ENCODE results near the gene IL5RA. TPM values are rescaled to one million over a fixed set of nuclear protein-coding genes. Genes with fewer than 3 reads are reported as not detected.
A peak's percentile ranks its signal among the peaks of the same experiment; 100 is the strongest.

IL5RA gene
- polyA plus RNA-seq, 1 of the 3 experiments (the other 2 are of a cell fraction), result not detected

DNA sequence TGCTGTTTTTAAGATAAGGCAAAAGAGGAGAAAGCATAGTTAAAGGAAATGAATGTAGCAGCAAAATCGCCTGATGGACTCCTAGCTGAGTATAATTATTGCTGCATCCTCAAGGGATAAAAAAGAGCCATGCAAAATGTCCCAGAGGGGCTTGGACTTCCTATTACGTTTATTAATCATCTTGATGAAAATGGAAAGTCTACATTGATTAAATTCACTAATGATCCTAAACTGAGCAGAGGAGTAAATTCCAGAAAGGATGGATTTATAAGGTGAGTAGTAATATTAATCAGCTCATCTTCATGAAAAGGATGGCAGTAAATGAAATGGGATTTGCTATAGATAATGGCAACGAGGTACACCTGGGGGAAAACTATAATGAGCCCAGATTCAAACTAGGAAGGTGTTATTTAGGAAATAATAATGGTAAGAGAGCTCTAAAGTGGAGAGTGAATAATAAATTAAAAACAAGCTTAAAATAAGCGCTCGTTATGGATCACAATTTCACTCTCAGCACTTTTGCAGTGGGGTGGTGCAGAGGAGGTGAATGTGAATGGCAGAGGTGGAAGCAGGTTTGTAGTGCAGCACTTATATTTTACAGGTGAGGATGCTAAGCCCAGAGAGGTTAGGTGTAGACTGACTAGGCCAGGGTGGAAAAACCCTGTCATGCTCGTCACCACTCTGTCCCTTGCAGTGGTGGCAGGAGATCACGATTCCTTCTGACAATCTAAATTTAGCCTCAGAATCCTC lies 22.3 kb downstream of the IL5RA start:
- Histone ChIP-seq H3K79me2 (ENCODE audit: insufficient read depth) (no peaks in the 10 kb centered on the region), H3K9me3 (no peaks in the 10 kb centered on the region), H3K27ac (ENCODE audit: low read depth in 2 of 2, low read length in 1 of 2) (no peak overlapping the region), H2AFZ (ENCODE audit: low read depth) (no peak overlapping the region), H3K4me2 (no peak overlapping the region), H3K9ac (no peak overlapping the region), H4K20me1 (ENCODE audit: insufficient read depth) (no peaks in the 10 kb centered on the region), H3K4me1 (ENCODE audit: control insufficient read depth in 1 of 2, insufficient read depth in 2 of 2, low read depth in 1 of 2, low read length in 1 of 2) (peaks cover 0 to 3% of the 10 kb centered on the region in 2 experiments; a peak in 1 of 4 replicates), H3K36me3 (replicated peaks in 1 of 2; ENCODE audit: control insufficient read depth in 1 of 2, insufficient read depth in 2 of 2, low read length in 1 of 2) (no peaks in the 10 kb centered on the region), H3K4me3 (ENCODE audit: low read depth in 2 of 2, low read length in 1 of 2) (no peak overlapping the region), H3K27me3 (ENCODE audit: insufficient read depth) (no peaks in the 10 kb centered on the region), H3F3A (replicated peaks; ENCODE audit: insufficient read depth) (no peaks in the 10 kb centered on the region), H3K9me2 (no peaks in the 10 kb centered on the region)
- POLR2A ChIA-PET, result no interaction called here
- WGBS (ENCODE audit: low lambda C conversion rate), result 38% methylated on average over 7 of the region's 7 CpGs
- no peak for DNase-seq
- no peak for TF ChIP-seq ELF1 (IDR thresholded peaks at IDR 0.05)
- TF ChIP-seq RAD21 (IDR thresholded peaks at IDR 0.05; ENCODE audit: low read length), result no peak
- no peak for TF ChIP-seq NRF1 (IDR thresholded peaks at IDR 0.05; ENCODE audit: low read depth, low read length)
- no peak for TF ChIP-seq FOXJ3 (CRISPR knock-in tag; IDR thresholded peaks at IDR 0.05)
- TF ChIP-seq, protein P1, sequence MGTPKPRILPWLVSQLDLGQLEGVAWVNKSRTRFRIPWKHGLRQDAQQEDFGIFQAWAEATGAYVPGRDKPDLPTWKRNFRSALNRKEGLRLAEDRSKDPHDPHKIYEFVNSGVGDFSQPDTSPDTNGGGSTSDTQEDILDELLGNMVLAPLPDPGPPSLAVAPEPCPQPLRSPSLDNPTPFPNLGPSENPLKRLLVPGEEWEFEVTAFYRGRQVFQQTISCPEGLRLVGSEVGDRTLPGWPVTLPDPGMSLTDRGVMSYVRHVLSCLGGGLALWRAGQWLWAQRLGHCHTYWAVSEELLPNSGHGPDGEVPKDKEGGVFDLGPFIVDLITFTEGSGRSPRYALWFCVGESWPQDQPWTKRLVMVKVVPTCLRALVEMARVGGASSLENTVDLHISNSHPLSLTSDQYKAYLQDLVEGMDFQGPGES (IDR thresholded peaks at IDR 0.05; ENCODE audit: low read depth, low read length), result no peak
- CTCF ChIA-PET, result interaction anchor here (0.7 kb wide), 1 partner anchor 13 kb away, joined by 3 read pairs; no protein-coding TSS in a partner anchor

DNA sequence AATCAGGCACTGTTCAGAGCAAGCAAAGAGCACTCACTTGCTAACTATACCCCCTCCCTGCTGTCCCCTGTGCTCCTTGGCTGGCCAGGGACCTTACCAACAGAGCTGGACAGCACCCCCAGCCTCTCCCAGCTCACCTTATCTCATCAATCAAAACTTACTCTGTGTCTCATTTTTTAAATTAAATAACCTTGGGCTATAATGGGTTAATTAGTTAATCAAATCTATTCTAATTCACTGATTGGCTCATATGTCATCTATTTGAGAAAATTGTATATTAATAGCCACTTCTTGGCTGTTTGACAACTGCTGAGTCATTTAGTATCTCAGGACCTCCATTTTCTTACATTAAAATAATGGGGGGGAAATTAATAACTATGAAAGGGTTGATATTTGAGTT lies 22.9 kb downstream of the IL5RA start:
- Histone ChIP-seq H3K79me2 (ENCODE audit: insufficient read depth) (no peaks in the 10 kb centered on the region), H3K9ac (no peak overlapping the region), H3K9me3 (no peaks in the 10 kb centered on the region), H4K20me1 (ENCODE audit: insufficient read depth) (no peaks in the 10 kb centered on the region), H3K4me2 (no peak overlapping the region), H3K4me1 (ENCODE audit: control insufficient read depth in 1 of 2, insufficient read depth in 2 of 2, low read depth in 1 of 2, low read length in 1 of 2) (peaks cover 0 to 3% of the 10 kb centered on the region in 2 experiments; a peak in 1 of 4 replicates), H3K9me2 (no peaks in the 10 kb centered on the region), H2AFZ (ENCODE audit: low read depth) (no peak overlapping the region), H3K27me3 (ENCODE audit: insufficient read depth) (no peaks in the 10 kb centered on the region), H3F3A (replicated peaks; ENCODE audit: insufficient read depth) (no peaks in the 10 kb centered on the region), H3K4me3 (ENCODE audit: low read depth in 2 of 2, low read length in 1 of 2) (no peak overlapping the region), H3K36me3 (replicated peaks in 1 of 2; ENCODE audit: control insufficient read depth in 1 of 2, insufficient read depth in 2 of 2, low read length in 1 of 2) (no peaks in the 10 kb centered on the region), H3K27ac (ENCODE audit: low read depth in 2 of 2, low read length in 1 of 2) (no peak overlapping the region)
- CTCF ChIA-PET, result interaction anchor here (0.7 kb wide), 1 partner anchor 13 kb away, joined by 3 read pairs; no protein-coding TSS in a partner anchor
- TF ChIP-seq, protein P2, sequence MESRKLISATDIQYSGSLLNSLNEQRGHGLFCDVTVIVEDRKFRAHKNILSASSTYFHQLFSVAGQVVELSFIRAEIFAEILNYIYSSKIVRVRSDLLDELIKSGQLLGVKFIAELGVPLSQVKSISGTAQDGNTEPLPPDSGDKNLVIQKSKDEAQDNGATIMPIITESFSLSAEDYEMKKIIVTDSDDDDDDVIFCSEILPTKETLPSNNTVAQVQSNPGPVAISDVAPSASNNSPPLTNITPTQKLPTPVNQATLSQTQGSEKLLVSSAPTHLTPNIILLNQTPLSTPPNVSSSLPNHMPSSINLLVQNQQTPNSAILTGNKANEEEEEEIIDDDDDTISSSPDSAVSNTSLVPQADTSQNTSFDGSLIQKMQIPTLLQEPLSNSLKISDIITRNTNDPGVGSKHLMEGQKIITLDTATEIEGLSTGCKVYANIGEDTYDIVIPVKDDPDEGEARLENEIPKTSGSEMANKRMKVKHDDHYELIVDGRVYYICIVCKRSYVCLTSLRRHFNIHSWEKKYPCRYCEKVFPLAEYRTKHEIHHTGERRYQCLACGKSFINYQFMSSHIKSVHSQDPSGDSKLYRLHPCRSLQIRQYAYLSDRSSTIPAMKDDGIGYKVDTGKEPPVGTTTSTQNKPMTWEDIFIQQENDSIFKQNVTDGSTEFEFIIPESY (IDR thresholded peaks at IDR 0.05; ENCODE audit: borderline replicate concordance, low read depth), result no peak
- 0 out of 4 replicates have a peak, but pooled peaks of 1 of the 2 experiments have one; percentile 7 for TF ChIP-seq EP300 (IDR thresholded peaks at IDR 0.05; ENCODE audit: borderline replicate concordance in 1 of 2, low read depth in 1 of 2, low read length in 1 of 2)
- no peak for TF ChIP-seq RXRA (IDR thresholded peaks at IDR 0.05; ENCODE audit: borderline replicate concordance, low read depth)
- DNase-seq, result peak; percentile 40
- POLR2A ChIA-PET, result no interaction called here
